Testis (tissue), 3 donors: ENCODE measurements around the gene DACT1. TPM values are rescaled to one million over a fixed set of nuclear protein-coding genes. Genes with fewer than 3 reads are reported as not detected.

Experiments
- DNase-seq: peaks from one replicate; pipeline ENCODE4 v3.0.0-alpha.2; 2019
- H3K27ac ChIP-seq, 2 donors: fragments of 200-600 bp; sonication (generic); one replicate each; pipeline ENCODE4 v1.5.1; 2019
- H3K27me3 ChIP-seq: fragments of 200-600 bp; sonication (generic); one replicate; pipeline ENCODE4 v1.5.1; 2019
- H3K36me3 ChIP-seq: fragments of 200-600 bp; sonication (generic); one replicate; pipeline ENCODE4 v1.5.1; 2017; ENCODE audit warnings: low read depth; ENCODE audit errors: missing control alignments
- H3K4me1 ChIP-seq: fragments of 200-600 bp; sonication (generic); one replicate; pipeline ENCODE4 v1.5.1; 2019
- H3K4me3 ChIP-seq, 2 donors: fragments of 200-600 bp; sonication (generic); one replicate each; pipeline ENCODE4 v1.5.1; 2017 to 2019
- H3K9me3 ChIP-seq: fragments of 200-600 bp; sonication (generic); one replicate; pipeline ENCODE4 v1.5.1; 2017
- CTCF ChIP-seq, 3 experiments: fragments of 450-650 bp in 2 of 3; fragments of 200-600 bp in 1 of 3; sonication (generic) in 1 of 3; IDR thresholded peaks; one replicate each; pipeline ENCODE4 v1.5.1; 2016 to 2019; ENCODE audit warnings: antibody characterized with exemption in 3 of 3, mild to moderate bottlenecking in 2 of 3, moderate library complexity in 1 of 3
- POLR2A ChIP-seq: fragments of 450-650 bp; IDR thresholded peaks from one replicate; pipeline ENCODE4 v1.6.1; 2017; ENCODE audit warnings: antibody characterized with exemption, mild to moderate bottlenecking, moderate library complexity
- WGBS, 2 donors: methylation state at CpG; one replicate each; pipeline ENCODE4 v1.1.5; 2018; 5-methylcytosine and 5-hydroxymethylcytosine counted together
- intact Hi-C: fragments of 100-400 bp; cut with DNase I; formaldehyde crosslinking; loops from one replicate; pipeline ENCODE4 v1.15.1; 2023; ENCODE audit warnings: low total_unique reads
- polyA plus RNA-seq: library from polyadenylated mRNA; stranded (reverse); fragments of 350-450 nt; fragmentation: Illumina TruSeq; extraction: RNeasy Lipid Tissue Mini Kit (QIAGEN cat#74804); gene quantifications from one replicate; pipeline ENCODE4 v1.2.3, GENCODE V29; 2014; ENCODE audit warnings: low read depth, low replicate concordance; ENCODE audit not compliant: insufficient read depth
- total RNA-seq, 2 donors: library from RNA; depleted of rRNA; stranded (reverse); fragments of >200 nt; gene quantifications; one replicate each; pipeline ENCODE4 v1.2.3, GENCODE V29; 2016

Gene DACT1
- total and polyA plus RNA-seq, 3 donors from 2014 or later, result 21.7 to 25.0 (median 24.0) TPM

GRCh38 chr14:58635091-58635830 lies 2.5 kb upstream of the DACT1 start:
- Histone ChIP-seq H3K27ac (no peak overlapping the region), H3K9me3 (no peaks in the 10 kb centered on the region), H3K27me3 (no peaks in the 10 kb centered on the region), H3K4me3 (no peak overlapping the region), H3K36me3 (no peaks in the 10 kb centered on the region), H3K4me1 (peaks cover 8% of the 10 kb centered on the region)
- 59 to 66% methylated on average over 8 of the region's 8 CpGs for WGBS, 2 donors
- no peak for DNase-seq
- no peak for TF ChIP-seq POLR2A
- no peak for TF ChIP-seq CTCF (IDR thresholded peaks at IDR 0.05)
- intact Hi-C loops, result no loop called here

GRCh38 chr14:58636129-58636528 lies 1.6 kb upstream of the DACT1 start:
- no peaks in the 10 kb centered on the region for H3K9me3 ChIP-seq
- H3K4me3 ChIP-seq, result no peak overlapping the region
- WGBS, 2 donors, result 46 to 72% methylated on average over 4 of the region's 4 CpGs
- DNase-seq, result no peak
- intact Hi-C loops, result no loop called here
- TF ChIP-seq POLR2A (no peak), CTCF (IDR thresholded peaks at IDR 0.05) (no peak)
- no peak overlapping the region for H3K27ac ChIP-seq
- H3K4me1 ChIP-seq, result peaks cover 16% of the 10 kb centered on the region
- no peaks in the 10 kb centered on the region for H3K36me3 ChIP-seq
- H3K27me3 ChIP-seq, result no peaks in the 10 kb centered on the region

GRCh38 chr14:58637040-58637390 lies 747 bp upstream of the DACT1 start:
- peak; percentile 63 for DNase-seq
- no peak for TF ChIP-seq POLR2A
- TF ChIP-seq CTCF (IDR thresholded peaks at IDR 0.05), result no peak
- WGBS, 2 donors, result 2 to 4% methylated on average over 17 of the region's 17 CpGs
- H3K27ac ChIP-seq, result peak overlapping the region; percentile 75 to 95
- no peaks in the 10 kb centered on the region for H3K9me3 ChIP-seq
- H3K4me1 ChIP-seq, result peaks cover 16% of the 10 kb centered on the region
- H3K27me3 ChIP-seq, result no peaks in the 10 kb centered on the region
- peak overlapping the region; percentile 70 to 75 for H3K4me3 ChIP-seq
- no peaks in the 10 kb centered on the region for H3K36me3 ChIP-seq
- intact Hi-C loops, result no loop called here

GRCh38 chr14:58638231-58639197 lies 752 bp downstream of the DACT1 start:
- 0 to 1% methylated on average over 39 to 64 of the region's 75 CpGs for WGBS, 2 donors
- H3K4me1 ChIP-seq, result peaks cover 16% of the 10 kb centered on the region
- no peak for TF ChIP-seq POLR2A
- TF ChIP-seq CTCF (IDR thresholded peaks at IDR 0.05), result no peak

More at GRCh38 chr14:58638231-58639197, 752 bp downstream of the DACT1 start:
- peak overlapping the region; percentile 86 to 95 for H3K27ac ChIP-seq
- H3K4me3 ChIP-seq, result peak overlapping the region; percentile 70 to 75
- H3K27me3 ChIP-seq, result no peaks in the 10 kb centered on the region
- intact Hi-C loops, result no loop called here
- H3K9me3 ChIP-seq, result no peaks in the 10 kb centered on the region
- peak; percentile 38 for DNase-seq
- no peaks in the 10 kb centered on the region for H3K36me3 ChIP-seq
